Measurements from ENCODE around the gene MUC13. TPM values are rescaled to one million over a fixed set of nuclear protein-coding genes. Genes with fewer than 3 reads are reported as not detected.
A peak's percentile ranks its signal among the peaks of the same experiment; 100 is the strongest.

Gene MUC13
- total and polyA plus RNA-seq, 2 of the 4 experiments (the other 2 are of a cell fraction): not detected

DNA sequence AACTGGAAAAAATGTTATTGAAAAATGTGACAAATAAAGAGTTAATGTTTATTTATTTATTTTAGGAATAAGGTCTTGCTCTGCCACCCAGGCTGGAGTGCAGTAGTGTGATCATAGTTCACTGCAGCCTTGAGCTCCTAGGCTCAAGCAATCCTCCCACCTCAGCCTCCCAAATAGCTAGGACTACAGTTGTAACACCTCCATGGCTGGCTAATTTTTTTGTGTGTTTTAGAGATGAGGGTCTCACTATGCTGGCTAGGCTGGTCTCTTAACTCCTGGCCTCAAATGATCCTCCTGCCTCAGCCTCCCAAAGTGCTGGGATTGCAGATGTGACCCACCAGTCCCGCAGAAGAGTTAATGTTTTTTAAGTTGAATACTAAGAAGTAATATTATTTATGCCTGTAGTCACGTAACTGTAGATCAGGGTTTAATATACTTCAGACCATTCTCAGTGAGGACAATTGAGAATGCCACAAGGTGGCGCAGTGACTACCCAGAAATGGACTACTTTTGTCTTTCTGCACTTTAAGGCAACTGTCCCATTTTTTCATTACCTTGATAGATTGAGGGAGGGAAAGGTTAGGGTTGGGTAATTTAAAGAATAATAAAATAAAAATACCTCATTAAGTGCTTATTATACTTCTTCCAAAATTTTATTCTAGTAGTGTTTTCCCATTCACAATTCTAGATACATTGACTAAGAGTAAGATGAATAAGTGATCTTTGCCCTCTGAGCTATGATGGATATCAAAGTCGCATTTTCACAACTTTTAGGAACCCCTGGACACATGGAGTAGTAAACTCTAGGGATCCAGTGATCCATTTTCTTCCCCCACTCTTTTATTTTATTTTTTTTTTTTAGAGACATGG, 6.0 kb downstream of the MUC13 start:
- Histone ChIP-seq H3K36me3 (ENCODE audit: control insufficient read depth, insufficient read depth, low read length) (no peaks in the 10 kb centered on the region), H4K20me1 (ENCODE audit: insufficient read depth, low read length) (0 out of 2 replicates have a peak, but pooled peaks cover 4% of the 10 kb centered on the region), H4K5ac (ENCODE audit: low read depth, low read length) (no peak overlapping the region), H3K9ac (ENCODE audit: low read depth, low read length) (no peak overlapping the region), H3K27ac (ENCODE audit: insufficient read depth, low read length) (no peak overlapping the region), H3K9me3 (ENCODE audit: control insufficient read depth, insufficient read depth, low read length) (no peaks in the 10 kb centered on the region), H3K14ac (replicated peaks; ENCODE audit: low read depth, low read length) (peak overlapping the region; percentile 45; the same call in 1 of the 2 replicates), H3K4me3 (ENCODE audit: insufficient read depth, low read depth, low read length) (no peak overlapping the region), H2BK120ac (ENCODE audit: low read depth, low read length) (no peak overlapping the region; the same call in 1 of the 2 replicates), H3K9me1 (ENCODE audit: insufficient read depth, low read length) (peaks cover 4% of the 10 kb centered on the region; the same call in 1 of the 2 replicates), H3K23ac (ENCODE audit: low read depth, low read length) (no peak overlapping the region), H3K27me3 (ENCODE audit: control insufficient read depth, insufficient read depth, low read length) (peaks cover 13% of the 10 kb centered on the region), H3K4me1 (ENCODE audit: control insufficient read depth, insufficient read depth, low read length) (peaks cover 2% of the 10 kb centered on the region; the same call in 1 of the 2 replicates), H2AFZ (replicated peaks; ENCODE audit: low read length, poor library complexity) (no peak overlapping the region), H2BK20ac (ENCODE audit: low read depth, low read length) (0 out of 2 replicates have a peak overlapping the region, but pooled peaks have one; percentile 50), H3K79me1 (ENCODE audit: low read depth in 1 of 2, low read length in 2 of 2) (no peaks in the 10 kb centered on the region), H4K8ac (ENCODE audit: low read depth in 2 of 2, low read length in 2 of 2) (no peak overlapping the region), H2BK15ac (ENCODE audit: low read depth, low read length) (no peak overlapping the region), H3K4me2 (ENCODE audit: low read depth, low read length) (no peak overlapping the region), H3K4ac (ENCODE audit: low read depth, low read length) (peak overlapping the region; percentile 30; the same call in 1 of the 2 replicates), H3K18ac (ENCODE audit: low read depth, low read length) (no peak overlapping the region), H2AK5ac (ENCODE audit: low read depth, low read length) (no peak overlapping the region), H2BK5ac (ENCODE audit: low read depth, low read length, poor library complexity, severe bottlenecking) (no peak overlapping the region), H3K56ac (ENCODE audit: extremely low read depth, insufficient read depth, low read length) (no peak overlapping the region), H2AK9ac (replicated peaks; ENCODE audit: low read depth, low read length, poor library complexity) (no peak overlapping the region), H4K91ac (ENCODE audit: insufficient read depth, low read depth, low read length) (no peak overlapping the region)
- intact Hi-C loops (cut with micrococcal nuclease): loop anchor here (1.0 to 10.0 kb wide), 6 partner anchors 58 to 656 kb away; no protein-coding TSS in a partner anchor
- TF ChIP-seq MXI1 (IDR thresholded peaks at IDR 0.05; ENCODE audit: borderline replicate concordance, low read depth, low read length) (no peak), RFX5 (IDR thresholded peaks at IDR 0.05; ENCODE audit: low read depth, low read length) (no peak), CHD1 (IDR thresholded peaks at IDR 0.05; ENCODE audit: low read depth, low read length) (no peak), CTCF (conservative IDR thresholded peaks at IDR 0.05; ENCODE audit: low read depth, low read length) (peak; percentile 79), SMC3 (IDR thresholded peaks at IDR 0.05; ENCODE audit: low read depth, low read length) (peak; percentile 87), MAFK (IDR thresholded peaks at IDR 0.05; ENCODE audit: low read depth, low read length) (no peak), BHLHE40 (IDR thresholded peaks at IDR 0.05; ENCODE audit: low read depth, low read length) (no peak), CEBPB (IDR thresholded peaks at IDR 0.05; ENCODE audit: low read depth, low read length) (no peak), NFE2L2 (IDR thresholded peaks at IDR 0.05; ENCODE audit: low read depth, low read length) (no peak), ELK1 (IDR thresholded peaks at IDR 0.05; ENCODE audit: borderline replicate concordance, low read depth, low read length) (no peak), RCOR1 (IDR thresholded peaks at IDR 0.05; ENCODE audit: insufficient replicate concordance, low read length) (no peak), RAD21 (IDR thresholded peaks at IDR 0.05; ENCODE audit: low read length) (peak; percentile 78)
- dilution Hi-C loops (cut with HindIII; ENCODE audit: low sequenced_read_pairs, unreplicated experiment): no loop called here
- in situ Hi-C loops (cut with MboI; ENCODE audit: low sequenced_read_pairs): loop anchor here (10.0 kb wide), 1 partner anchor 656 kb away; no protein-coding TSS in a partner anchor
- POLR2A ChIA-PET (ENCODE audit: unreplicated experiment): no interaction called here
- no CpG with 5 or more reads among the region's 4 CpGs for WGBS, 2 experiments (ENCODE audit: extremely low coverage in 2 of 2, insufficient read length in 1 of 2)
- ATAC-seq (ENCODE audit: low read depth) (peak; percentile 80), DNase-seq (peak; percentile 74)
- CTCF ChIA-PET: interaction anchor here (0.7 kb wide), 1 partner anchor 262 kb away, joined by 3 read pairs; no protein-coding TSS in a partner anchor
- no TSS peak for BruUV-seq (replicated peaks)
